Renal pelvis (tissue), 4 donors: ENCODE results near the gene FKBP2. TPM values are rescaled to one million over a fixed set of nuclear protein-coding genes. Genes with fewer than 3 reads are reported as not detected.
A peak's percentile ranks its signal among the peaks of the same experiment; 100 is the strongest.

Experiments
- DNase-seq: peaks from one replicate; pipeline ENCODE4 v3.0.0-alpha.2; 2013
- polyA plus RNA-seq, 3 donors: library from polyadenylated mRNA; unstranded; fragments of 120-200 nt; gene quantifications; one replicate each; pipeline ENCODE4 v1.2.1, GENCODE V29; 2013; ENCODE audit not compliant: insufficient read length in 3 of 3

Gene FKBP2
- polyA plus RNA-seq, 3 donors: 98.7 to 122 (median 101) TPM

- DNase-seq: no peak
Observed at GRCh38 chr11:64209563-64209843, 31.4 kb upstream of the FKBP2 start.

DNA sequence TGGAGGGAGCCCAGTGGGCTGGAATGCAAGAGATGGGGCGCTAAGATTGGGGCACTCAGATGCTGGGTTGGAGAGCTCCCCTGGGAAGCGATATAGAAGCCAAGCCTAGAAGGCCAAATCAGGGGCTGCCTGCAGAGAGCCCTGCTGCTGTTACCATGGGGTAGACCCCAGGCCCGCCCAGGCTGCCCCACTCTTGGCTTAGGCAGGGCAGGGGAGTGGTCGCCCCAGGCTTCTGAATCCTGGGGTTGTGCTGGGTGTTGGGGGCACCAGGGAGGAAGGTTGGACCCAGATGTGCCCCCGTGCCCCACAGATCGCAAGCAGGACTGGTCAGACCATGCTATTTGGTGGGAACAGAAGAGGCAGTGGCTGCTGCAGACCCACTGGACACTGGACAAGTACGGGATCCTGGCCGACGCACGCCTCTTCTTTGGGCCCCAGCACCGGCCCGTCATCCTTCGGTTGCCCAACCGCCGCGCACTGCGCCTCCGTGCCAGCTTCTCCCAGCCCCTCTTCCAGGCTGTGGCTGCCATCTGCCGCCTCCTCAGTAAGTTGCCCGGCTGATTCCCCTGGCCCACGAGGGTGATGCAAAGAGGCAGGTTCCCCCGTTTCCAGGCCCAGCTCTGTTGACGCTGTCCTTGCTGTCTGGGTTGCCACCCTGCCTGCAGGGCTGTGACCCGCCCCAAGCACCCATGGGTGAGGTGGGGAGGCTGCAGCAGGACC, 30.4 kb upstream of the FKBP2 start:
- DNase-seq: no peak

DNA sequence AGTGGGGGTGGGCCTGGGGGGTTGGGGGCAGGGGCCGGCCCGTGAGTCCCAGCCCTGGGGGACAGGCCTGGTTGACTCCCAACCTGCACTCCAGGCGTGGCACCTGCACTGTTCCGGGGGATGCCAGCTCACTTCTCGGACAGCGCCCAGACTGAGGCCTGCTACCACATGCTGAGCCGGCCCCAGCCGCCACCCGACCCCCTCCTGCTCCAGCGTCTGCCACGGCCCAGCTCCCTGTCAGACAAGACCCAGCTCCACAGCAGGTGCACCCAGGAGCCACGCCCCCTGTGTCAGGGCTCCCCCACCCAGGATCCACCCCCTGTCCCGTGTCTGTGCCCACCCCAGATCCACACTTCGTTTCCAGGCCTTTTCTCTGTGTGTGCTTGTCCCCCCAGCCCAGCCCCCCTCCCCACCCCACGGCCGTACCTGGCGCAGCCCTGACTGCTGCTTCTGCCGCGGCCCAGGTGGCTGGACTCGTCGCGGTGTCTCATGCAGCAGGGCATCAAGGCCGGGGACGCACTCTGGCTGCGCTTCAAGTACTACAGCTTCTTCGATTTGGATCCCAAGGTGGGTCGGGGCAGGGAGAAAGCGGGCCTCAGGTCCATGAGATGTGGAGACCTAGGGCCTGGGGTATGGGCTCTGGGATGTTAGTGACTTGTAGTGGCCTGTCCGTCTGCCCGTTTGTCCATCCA, 29.6 kb upstream of the FKBP2 start:
- DNase-seq: no peak

- no peak for DNase-seq
Observed at GRCh38 chr11:64216879-64217278, 24.0 kb upstream of the FKBP2 start.

- DNase-seq: no peak
Observed at GRCh38 chr11:64218628-64219353, 22.1 kb upstream of the FKBP2 start.

- DNase-seq: no peak
Observed at GRCh38 chr11:64219354-64219684, 21.6 kb upstream of the FKBP2 start.

DNA sequence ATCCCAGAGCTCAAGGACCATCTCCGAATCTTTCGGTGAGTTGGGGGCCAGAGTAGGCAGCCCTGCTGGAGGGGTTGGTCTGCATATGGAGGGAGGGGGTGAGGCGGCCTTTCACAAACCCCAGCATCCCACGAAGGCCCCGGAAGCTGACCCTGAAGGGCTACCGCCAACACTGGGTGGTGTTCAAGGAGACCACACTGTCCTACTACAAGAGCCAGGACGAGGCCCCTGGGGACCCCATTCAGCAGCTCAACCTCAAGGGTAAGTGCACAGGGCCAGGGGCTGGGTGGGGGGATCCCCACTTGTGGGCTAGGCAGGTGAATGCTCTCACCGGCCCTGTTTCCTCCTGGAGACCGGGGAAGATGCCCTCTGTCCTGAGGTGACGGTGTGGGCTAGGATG, 21.1 kb upstream of the FKBP2 start:
- DNase-seq: no peak

DNA sequence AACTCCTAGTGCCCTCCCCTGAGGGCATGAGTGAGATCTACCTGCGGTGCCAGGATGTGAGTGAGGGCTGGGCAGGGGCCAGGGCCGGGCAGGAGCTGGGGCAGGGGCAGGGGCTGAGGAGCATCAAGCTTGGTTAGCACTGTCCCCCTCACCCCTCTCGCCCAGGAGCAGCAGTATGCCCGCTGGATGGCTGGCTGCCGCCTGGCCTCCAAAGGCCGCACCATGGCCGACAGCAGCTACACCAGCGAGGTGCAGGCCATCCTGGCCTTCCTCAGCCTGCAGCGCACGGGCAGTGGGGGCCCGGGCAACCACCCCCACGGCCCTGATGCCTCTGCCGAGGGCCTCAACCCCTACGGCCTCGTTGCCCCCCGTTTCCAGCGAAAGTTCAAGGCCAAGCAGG, 20.6 kb upstream of the FKBP2 start:
- DNase-seq: no peak

GRCh38 chr11:64220798-64221197, 20.1 kb upstream of the FKBP2 start:
- no peak for DNase-seq

DNA sequence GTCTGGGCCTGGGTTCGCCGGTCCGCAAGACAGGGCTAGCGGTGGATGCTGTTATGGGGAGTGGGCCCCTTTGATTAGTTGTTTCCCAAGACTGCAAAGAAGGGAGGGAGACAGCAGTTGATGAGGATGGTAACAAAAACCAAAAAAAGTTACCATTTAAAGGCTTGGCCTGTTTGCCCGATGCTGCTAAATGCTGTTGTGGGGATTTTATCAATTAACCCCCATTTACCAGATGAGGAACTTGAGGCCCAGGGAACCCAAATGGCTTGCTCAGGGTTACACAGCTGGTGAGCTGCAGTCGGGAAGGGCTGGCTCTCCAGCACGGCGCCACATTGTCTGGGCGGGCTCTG, 18.3 kb upstream of the FKBP2 start:
- no peak for DNase-seq

DNA sequence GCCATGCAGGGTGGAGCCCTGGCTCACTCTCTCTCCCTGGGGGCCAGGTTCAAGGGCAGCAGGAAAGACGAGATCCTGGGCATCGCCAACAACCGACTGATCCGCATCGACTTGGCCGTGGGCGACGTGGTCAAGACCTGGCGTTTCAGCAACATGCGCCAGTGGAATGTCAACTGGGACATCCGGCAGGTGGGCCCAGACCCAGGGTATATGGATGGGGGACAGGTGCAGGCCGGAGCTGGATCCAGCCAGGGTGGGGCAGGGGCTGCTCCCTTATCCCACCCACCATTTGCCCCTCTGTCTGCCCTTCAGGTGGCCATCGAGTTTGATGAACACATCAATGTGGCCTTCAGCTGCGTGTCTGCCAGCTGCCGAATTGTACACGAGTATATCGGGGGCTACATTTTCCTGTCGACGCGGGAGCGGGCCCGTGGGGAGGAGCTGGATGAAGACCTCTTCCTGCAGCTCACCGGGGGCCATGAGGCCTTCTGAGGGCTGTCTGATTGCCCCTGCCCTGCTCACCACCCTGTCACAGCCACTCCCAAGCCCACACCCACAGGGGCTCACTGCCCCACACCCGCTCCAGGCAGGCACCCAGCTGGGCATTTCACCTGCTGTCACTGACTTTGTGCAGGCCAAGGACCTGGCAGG, 17.8 kb upstream of the FKBP2 start:
- DNase-seq: no peak

DNA sequence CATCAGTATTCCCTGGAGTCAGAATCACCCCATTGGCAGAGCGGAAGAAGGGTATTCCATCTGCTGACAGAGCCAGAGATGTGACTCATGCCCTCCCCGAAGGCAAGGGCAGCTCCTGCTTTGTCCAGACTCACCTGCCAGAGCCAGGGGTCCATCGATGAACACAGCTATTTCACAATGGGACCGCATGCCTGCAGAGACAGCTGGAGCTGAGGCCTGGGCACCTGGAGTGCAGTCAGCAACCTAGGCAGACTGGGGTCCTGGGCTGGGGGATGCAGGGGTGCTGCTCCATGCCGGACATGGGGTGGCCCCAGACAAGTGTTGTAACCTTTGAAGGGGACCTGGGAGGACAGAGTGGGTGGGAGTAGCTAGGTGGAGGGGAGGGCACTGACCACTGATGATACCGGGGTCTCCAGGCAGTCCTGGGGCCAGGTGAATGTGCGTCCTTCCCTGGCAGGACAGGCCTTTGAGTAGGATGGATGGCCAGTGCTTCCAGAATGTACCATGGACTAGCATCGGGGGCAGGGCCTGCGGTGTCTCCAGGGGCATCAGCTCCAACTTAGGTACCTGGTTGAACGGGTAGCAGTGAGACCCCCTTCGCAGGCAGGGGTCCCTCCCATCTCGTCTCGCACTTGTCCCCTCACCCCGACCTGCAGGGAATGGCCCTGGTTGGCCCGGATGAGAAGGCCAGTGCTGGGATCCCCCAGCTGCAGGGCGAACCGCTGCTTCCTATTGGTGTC, 16.6 kb upstream of the FKBP2 start:
- DNase-seq: no peak

GRCh38 chr11:64224891-64225607, 15.8 kb upstream of the FKBP2 start:
- DNase-seq: no peak

- peak; percentile 88 for DNase-seq
Observed at GRCh38 chr11:64225608-64226506, 15.0 kb upstream of the FKBP2 start, which contains the start of the genes NUDT22 and TRPT1. Gene NUDT22 (plus strand): TSS chr11:64226274. CDS start chr11:64226653, 379 bp downstream. Gene TRPT1 (minus strand): TSS chr11:64226186. CDS start chr11:64225860, 326 bp downstream.

DNA sequence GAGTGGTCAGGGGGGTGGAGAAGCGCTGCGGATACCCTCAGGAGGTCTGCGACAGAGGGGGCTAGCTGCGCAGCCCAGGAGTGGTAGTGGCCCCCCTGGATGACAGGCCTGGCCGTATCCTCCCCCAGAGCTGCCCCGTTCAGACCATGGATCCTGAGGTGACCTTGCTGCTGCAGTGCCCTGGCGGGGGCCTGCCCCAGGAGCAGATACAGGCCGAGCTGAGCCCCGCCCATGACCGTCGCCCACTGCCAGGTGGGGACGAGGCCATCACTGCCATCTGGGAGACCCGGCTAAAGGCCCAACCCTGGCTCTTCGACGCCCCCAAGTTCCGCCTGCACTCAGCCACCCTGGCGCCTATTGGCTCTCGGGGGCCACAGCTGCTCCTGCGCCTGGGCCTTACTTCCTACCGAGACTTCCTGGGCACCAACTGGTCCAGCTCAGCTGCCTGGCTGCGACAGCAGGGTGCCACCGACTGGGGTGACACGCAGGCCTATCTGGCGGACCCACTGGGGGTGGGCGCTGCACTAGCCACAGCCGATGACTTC, 14.3 kb upstream of the FKBP2 start:
- no peak for DNase-seq

- no peak for DNase-seq
Observed at GRCh38 chr11:64227405-64227956, 13.4 kb upstream of the FKBP2 start.

DNA sequence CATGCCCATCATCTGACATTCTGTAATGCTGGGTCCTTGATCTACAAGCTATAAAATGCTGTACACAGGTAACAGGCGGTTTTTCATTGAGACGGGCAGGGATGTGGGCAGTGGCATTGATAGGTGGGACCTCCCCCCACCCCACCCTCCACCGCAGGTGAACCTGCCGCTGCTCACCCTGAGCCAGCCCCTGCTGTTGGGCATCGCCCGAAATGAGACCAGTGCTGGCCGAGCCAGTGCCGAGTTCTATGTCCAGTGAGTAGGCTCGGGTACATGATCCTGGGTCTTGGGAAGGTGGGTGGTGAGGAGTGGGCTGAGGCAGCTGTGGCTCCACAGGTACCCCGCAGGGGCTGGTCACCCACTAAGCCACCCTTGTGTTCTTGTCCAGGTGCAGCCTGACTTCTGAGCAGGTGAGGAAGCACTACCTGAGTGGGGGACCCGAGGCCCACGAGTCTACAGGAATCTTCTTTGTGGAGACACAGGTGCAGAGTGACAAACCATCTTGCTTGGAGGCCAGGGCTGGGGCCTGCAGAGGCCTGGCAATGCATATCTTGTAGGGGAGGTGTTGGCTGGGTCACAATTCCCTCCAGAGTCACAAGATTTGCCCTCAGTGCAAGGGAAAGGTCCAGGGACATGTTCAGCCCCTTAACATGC, 11.7 kb upstream of the FKBP2 start:
- DNase-seq: no peak

GRCh38 chr11:64229744-64230170, 11.1 kb upstream of the FKBP2 start:
- no peak for DNase-seq
